ENCODE measurements around the gene ITIH5. TPM values are rescaled to one million over a fixed set of nuclear protein-coding genes. Genes with fewer than 3 reads are reported as not detected.
"Not testable (repeated sequence)": the region's sequence is repeated elsewhere in the genome, so short reads cannot be mapped to it uniquely, and the experiment has no call there.

The ITIH5 gene
- under 0.01 and 1.4 TPM in 2 replicates for total RNA-seq

DNA sequence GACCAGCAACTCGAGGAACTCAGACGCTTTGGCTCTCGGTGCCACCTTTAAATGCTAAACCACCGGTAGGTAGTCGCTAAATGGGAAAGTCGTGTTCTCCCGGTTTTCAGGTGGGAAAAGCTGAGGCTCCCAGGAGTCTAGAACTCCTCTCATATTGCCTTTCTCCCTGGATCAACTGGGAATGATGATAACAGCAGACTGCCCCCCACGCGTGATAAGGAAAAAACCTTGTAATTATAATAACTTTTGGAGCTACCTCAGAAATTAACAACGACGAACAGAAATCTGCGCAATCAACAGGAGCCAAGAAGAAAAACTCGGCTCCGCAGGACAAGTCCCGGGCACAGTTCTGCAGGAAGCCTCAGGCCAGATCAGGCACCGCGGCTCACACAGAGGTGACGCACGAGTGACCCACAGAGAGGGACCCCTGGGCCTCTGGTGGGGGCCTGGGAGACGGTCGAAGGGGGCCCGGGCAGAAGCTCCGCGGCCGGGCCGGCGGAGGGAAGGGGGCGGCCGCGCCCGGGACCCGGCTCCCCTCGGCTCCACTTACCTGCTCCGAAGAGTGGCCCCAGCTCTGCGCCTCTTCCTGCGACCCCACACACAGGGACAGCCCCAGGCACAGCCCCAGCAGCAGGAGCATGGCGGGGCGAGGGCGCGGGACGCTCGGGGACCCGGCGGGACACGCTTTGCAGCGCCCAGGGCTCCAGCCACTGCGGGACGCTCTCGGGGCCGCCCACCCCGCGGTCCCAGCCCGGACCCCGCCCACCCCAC is at the start of gene ITIH5:
Gene ITIH5 (minus strand): TSS at position 714 of the 771 bp plus-strand sequence. CDS start 74 bp downstream, at position 640.
- DNase-seq (ENCODE audit: low read depth in 2 of 2): no peak

DNA sequence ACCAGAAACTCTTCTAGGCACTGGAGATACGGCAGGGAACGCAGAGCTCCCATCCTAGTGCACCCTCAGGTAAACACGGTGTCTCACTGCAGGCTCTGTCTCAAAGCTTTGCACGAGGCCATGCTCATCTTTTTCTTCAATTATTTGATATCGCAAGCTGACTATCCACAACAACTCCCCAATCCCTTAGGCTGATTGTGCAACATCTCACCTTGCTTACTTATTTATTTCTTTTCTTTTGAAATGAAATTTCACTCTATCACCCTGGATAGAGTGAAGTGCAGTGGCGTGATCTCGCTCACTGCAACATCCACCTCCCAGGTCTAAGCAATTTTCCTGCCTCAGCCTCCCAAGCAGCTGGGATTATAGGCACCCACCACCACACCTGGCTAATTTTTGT is 48.7 kb upstream of the ITIH5 start:
- DNase-seq (ENCODE audit: low read depth in 2 of 2): no peak

DNA sequence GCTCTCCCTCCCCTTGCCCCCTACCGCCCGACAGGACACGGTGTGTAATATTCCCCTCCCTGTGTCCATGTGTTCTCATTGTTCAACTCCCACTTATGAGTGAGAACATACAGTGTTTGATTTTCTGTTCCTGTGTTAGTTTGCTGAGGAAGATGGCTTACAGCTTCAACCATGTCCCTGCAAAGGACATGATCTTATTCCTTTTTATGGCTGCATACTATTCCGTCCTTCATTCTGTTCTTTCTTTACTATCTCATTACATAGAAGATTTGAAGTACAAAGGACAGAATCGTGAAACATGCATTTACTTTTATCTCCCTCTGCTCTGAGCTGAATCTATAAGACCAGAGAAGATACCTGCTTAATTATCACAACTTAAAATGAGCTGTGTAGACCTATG is 44.3 kb upstream of the ITIH5 start:
- not testable (repeated sequence) for DNase-seq (ENCODE audit: low read depth in 2 of 2)

DNA sequence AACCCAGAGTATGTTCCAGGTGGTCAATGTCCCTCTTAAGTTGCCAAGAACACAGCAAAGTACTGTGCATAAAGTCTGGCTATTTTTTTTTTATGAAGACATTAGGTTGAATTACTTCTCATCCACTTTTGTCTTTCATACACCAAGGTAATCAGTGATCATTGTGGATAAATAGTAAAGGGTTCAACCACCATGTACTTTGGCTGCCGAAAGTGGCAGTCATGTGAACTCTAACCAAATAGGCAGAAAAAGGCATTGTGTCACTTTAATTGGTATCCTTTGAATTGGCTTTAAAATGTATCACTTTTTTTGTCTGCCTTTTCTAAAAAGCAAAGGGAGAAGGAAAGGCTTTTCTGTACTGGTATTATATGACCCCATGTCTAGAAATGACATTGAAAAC is 43.7 kb upstream of the ITIH5 start:
- DNase-seq (ENCODE audit: low read depth in 2 of 2): no peak

DNA sequence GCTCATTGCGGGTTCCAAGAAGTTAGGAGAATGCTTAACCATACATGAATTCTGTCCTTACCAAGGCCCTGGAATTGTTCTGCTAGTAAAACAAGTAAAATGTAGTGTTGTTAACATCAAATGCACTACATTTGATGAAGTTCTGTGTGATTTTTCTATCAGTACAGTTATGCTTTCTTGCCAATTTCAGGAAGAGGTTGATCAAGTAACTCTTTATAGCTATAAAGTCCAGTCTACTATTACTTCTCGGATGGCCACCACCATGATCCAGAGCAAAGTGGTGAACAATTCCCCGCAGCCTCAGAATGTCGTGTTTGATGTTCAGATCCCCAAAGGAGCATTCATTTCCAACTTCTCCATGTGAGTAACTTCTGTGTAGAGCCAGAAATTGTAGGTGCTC is 42.1 kb upstream of the ITIH5 start:
- DNase-seq (ENCODE audit: low read depth in 2 of 2): no peak

DNA sequence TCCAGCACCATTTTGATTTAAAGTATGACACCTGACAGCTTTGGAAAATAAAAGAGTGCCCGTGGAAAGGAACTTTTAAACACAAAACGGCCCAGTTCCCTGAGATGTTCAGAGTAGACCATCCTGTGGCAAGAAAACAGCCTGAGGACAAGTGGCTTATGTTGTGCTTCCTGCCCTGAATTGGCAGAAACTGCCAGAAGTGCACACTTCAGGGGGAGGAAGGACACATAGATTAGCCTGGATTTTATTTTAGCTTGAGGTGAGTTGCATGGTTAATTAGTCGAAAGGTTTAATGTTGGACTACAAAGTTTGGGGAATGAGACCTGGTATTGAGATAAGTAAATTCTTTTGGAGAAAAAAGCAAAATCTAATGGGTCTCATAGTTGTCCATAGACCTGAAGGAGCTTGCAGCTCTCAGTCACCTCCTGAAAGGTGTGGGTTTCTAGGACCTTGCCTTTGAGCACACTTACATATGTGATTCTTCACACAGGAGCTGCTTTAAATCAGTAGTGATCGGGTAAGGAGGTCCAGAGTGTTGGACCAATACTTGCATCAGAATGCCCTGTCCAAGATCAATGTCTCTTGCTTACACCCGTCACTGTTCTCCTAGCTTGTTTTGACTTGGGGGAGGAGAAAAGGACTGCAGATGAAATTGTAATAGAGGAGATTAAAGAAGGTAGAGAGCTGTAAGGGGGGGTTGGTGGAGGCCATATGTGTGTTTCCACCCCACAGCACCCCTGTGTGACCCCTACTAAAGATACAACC is 41.3 kb upstream of the ITIH5 start:
- no peak for DNase-seq (ENCODE audit: low read depth in 2 of 2)

DNA sequence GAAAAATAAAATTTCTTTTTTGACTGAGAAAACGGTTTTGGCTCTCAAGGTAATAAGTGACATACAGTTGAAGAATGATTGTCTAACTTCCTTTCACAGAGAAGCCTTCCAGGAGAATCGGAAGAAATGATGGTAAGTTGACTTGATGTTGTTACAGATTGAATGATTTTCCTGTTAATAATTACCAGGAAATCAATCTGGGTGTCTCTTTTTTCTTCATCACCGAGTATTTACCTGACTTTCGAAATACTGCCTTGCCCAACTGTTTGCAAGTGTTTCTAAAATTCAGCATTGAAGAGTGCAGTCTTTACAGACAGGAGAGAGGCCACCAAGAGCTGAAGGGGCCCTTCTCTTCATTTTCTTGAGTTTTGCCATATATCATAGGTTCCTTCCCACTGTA is 40.3 kb upstream of the ITIH5 start:
- no peak for DNase-seq (ENCODE audit: low read depth in 2 of 2)

DNA sequence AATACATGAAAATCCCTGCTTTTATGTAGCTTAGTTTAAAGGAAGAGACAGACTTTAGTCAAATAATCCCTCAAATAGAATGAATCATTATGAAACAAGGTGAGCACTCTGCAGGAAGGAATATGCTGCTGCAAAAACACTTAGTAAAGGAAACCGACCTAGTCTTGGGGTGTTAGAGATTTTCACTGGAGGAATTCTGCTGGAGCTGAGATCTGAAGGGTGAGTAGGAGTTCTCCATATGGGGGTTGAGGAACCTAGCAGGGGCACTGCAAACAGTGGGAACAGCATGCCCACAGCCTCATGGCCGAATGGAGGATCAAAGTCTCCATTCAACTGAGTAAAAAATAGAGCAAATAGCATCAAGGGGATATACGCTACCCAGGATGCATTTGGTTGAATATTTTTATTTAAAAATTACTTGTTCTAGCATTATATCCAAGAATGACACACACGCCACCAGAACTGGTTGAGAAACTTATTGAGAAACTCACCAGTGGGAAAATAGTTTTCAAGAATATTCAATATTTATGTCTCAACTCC is 39.8 kb upstream of the ITIH5 start:
- no peak for DNase-seq (ENCODE audit: low read depth in 2 of 2)

DNA sequence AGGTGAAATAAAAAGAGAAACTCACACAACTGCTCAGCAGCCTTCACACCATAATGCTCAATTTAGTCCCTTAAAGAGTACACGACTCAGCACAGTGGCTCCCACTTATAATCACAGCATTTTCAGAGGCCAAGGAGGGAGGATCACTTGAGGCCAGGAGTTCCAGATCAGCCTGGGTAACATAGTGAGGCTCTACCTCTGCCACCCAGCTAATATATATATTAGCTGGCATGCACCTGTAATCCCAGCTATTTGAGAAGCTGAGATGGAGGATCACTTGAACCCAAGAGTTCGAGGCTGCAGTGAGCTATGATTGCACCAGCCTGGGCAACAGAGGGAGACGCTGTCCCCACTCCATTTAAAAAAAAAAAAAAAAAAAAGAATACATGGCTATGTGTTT is 38.6 kb upstream of the ITIH5 start:
- no peak for DNase-seq (ENCODE audit: low read depth in 2 of 2)

DNA sequence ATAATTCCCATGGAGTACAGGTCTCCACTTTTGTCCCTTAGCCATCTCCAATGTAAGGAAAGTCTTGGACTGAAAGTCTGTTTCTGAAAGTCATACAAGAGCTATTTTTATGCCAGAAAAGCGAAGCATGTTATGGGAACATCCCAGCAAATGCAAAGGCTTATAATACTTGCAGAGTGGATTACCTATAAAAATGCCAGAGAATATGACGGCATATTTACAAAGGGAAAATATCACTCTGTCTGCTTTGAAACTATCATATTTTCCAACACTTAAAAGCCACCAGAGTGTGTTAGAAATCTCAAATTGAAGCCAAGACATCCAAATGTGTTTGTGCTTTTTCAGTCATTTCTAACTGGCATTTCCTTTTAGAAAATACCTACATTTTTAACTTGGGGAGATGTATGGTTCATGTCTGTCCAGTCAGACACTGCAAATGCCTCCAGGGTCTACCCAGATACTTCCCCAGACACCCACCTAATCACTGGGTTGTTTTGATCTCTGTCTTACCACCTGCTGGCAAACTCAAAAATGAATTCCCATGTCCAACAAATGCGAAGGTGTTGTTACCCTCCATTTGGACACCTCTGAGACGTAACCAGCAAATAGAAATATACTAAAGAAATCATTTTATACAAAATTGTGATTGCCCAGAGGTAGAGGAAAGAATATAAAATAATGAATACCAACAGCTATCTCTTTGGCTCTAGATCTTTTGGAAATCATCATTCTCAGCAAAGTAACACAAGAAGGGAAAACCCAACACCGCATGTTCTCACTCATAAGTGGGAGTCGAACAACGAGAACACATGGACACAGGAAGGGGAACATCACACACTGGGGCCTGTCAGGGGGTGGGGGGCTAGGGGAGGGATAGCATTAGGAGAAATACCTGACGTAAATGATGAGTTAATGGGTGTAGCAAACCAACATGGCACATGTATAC is 37.6 kb upstream of the ITIH5 start:
- DNase-seq (ENCODE audit: low read depth in 2 of 2): no peak

DNA sequence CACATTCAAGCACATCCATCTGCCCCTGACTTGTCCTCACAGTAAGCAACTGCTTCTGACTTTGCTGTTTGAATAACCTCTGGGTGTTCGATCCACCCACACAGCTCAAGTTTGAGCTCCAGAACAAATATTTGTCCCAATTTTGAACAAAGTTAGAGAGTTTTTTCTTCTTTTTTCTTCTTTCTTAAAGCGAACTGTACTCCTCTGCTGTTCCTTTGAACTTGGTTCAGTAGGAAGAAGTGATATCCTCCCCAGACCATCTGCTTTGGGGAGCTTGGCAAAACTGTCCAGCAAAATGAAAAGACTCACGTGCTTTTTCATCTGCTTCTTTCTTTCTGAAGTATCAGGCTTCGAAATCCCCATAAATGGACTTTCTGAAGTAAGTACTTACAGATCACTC is 36.4 kb upstream of the ITIH5 start, which contains the start of gene ITIH2:
Gene ITIH2 (plus strand): TSS at position 177 of the 400 bp plus-strand sequence. CDS start 119 bp downstream, at position 296.
- no peak for DNase-seq (ENCODE audit: low read depth in 2 of 2)

DNA sequence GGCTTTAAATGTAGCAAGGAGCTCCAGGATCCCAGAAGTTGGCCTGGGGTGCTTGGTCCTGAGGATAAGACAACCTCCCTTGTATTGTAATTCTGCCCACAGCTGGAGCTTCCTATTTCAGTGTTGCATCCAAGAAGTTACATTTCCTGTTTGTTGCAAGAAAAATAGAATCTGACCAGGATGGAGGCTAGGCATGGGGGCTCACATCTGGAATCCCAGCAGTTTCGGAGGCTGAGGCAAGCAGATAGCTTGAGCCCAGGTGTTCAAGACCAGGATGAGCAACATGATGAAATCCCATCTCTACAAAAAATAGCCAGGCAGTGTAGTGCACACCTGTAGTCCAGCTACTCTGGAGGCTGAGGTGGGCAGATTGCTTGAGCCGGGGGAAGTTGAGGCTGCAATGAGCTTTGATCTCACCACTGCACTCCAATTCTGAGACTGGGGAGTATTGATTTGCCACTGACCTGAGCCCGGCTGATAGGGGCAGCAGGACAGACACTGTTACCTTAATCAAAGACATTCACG is 35.6 kb upstream of the ITIH5 start:
- no peak for DNase-seq (ENCODE audit: low read depth in 2 of 2)

DNA sequence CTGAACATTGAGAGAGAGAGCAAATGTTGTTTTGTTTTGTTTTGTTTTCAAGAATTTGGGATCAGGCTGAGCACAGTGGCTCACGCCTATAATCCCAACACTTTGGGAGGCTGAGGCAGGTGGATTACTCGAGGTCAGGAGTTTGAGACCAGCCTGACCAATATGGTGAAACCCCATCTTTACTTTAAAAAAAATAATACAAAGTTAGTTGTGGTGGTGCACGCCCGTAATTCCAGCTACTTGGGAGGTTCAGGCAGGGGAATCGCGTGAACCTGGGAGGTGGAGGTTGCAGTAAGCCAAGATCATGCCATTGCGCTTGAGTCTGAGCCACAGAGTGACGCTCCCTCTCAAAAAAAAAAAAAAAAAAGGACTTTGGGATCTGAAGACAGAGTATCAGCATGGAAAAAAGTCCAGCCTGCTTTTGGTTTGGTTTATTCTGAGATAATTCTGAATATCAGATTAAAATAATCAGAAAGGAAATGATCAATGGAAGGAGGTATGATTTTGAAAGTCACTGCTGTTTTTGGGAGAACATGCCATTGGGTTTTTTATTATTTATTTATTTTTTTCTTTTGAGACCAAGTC is 34.5 kb upstream of the ITIH5 start:
- no peak for DNase-seq (ENCODE audit: low read depth in 2 of 2)

DNA sequence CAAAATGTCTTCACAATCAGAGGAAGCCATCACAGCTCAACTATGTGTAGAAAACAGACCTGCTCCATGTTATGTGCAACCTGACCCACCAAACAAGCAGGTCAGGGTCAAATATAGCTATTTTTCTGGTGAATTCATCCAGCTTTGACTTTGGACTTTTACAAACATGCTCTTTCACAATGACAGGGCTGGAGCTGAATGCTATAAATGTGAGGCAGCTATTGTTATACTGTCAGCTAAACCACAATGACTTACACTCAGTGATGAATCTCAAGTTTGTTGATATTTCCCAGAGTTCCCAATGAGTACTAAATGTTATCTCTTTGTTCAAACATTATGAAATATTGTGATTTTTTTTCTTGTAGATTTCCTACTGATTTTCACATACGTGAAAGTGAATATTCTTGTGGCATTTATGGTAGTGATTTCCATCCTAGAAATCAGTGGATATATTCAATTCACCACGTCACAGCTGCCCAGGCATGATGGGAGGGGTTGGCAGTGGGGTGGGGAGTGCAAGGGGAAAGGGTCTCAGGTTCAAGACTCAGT is 33.9 kb upstream of the ITIH5 start:
- DNase-seq (ENCODE audit: low read depth in 2 of 2): no peak

DNA sequence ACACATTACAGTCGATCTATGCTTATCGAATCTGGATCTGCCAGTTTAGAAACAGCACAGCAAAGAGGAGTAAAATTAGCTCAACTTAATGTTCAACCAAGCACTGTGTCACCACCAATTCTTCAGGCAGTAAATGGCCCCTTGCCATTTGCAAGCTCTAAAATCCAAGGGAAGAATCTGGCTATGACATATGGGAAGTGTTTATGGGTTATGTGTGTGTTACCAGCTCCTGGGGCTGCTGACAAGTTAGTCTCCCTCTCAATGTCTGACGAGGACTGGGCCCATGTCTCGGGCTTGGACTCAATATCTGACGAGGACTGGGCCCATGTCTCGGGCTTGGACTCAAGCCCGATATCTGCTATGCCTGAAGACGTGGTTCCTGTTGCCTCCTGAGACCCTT is 30.7 kb upstream of the ITIH5 start:
- DNase-seq (ENCODE audit: low read depth in 2 of 2): no peak

DNA sequence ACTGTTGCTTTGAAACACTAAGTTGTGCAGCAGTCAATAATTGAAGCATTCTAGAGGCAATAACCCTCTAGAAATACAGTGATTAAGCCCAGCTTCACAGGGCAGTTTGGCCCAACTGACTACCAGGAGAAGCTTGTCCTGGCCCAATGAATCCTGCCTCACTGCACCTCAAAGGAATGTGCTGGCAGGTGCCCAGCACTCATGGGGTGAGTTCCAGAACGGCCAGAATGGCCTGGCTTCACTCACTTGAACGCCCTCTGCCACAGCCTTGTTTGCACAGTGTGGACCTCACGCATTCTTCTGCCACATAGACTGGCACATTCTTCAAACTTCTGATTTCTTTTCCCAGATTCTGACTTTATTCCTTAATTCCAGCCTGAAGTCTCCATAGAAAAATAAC is 29.8 kb upstream of the ITIH5 start:
- DNase-seq (ENCODE audit: low read depth in 2 of 2): no peak

DNA sequence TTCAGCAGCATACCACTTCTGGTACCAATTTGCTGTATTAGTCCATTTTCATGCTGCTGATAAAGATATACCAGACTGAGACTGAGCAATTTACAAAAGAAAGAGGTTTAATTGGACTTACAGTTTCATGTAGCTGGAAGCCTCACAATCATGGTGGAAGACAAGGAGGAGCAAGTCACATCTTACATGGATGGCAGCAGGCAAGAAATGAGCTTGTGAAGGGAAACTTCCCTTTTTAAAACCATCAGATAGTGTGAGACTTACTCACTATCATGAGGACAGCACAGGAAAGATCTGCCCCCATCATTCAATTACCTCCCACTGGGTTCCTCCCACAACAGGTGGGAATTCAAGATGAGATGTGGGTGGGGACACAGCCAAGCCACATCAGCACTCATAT is 26.4 kb upstream of the ITIH5 start:
- not testable (repeated sequence) for DNase-seq (ENCODE audit: low read depth in 2 of 2)

DNA sequence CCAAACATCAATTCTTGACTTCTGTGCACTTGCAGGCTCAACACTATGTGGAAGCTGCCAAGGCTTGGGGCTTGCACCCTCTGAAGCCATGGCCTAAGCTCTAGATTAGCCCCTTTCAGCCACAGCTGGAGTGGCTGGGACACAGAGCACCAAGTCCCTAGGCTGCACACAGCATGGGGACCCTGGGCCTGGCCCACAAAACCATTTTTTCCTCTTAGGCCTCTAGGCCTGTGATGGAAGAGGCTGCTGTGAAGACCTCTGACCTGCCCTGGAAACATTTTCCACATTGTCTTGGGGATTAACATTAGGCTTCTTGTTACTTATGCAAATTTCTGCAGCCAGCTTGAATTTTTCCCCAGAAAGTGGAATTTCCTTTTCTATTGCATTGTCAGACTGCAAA is 25.6 kb upstream of the ITIH5 start:
- DNase-seq (ENCODE audit: low read depth in 2 of 2): not testable (repeated sequence)

DNA sequence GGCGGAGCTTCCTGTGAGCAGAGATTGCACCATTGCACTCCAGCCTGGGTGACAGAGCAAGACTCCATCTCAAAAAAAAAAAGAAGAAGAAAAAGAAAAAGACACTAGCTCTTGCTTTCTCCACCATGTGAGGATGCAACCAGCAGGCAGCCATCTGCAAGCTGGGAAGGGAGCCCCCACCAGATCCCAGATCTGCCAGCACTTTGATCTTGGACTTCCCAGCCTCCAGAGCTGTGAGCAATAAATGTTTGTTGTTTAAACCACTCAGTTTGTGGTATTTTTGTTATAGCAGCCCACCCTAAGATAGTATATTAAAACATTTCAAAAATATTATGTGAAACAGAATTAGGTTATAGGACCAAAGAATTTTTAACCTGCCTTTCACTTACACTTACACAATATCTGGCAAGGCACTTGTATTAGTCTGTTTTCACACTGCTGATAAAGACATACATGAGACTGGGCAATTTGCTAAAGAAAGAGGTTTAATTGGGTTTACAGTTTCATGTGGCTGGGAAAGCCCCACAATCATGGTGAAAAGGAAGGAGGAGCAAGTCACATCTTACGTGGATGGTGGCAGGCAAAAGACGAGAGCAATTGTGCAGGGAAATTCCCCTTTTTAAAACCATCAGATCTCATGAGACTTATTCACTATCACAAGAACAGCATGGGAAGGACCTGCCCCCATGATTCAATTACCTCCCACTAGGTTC is 24.3 kb upstream of the ITIH5 start:
- DNase-seq (ENCODE audit: low read depth in 2 of 2): not testable (repeated sequence)

DNA sequence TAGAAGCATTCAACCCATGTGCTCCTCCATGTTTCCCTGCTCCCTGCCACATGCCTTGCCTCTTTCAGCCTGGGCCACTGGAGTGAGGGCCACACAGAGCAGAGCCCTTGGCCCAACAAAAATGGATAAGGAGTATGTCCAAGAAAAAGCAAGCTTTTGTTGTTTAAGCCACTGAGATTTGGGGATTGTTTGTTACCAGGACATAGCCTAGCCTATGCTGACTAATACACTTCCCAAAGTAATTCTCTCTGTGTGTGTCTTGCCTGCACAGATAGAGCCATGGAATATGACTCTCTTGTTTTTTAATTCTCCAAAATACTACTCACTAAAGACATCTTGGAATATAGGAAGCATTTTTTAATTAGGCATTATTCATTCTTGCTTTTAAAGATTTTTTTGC is 22.8 kb upstream of the ITIH5 start:
- no peak for DNase-seq (ENCODE audit: low read depth in 2 of 2)

All from lung microvascular endothelial cell (primary cell).